Liver (tissue), 9 donors: Measurements from ENCODE around the gene MMP21. TPM values are rescaled to one million over a fixed set of nuclear protein-coding genes. Genes with fewer than 3 reads are reported as not detected.

Experiments
- DNase-seq: peaks from one replicate; pipeline ENCODE4 v3.0.0-alpha.2; 2017; ENCODE audit warnings: low spot score
- H3K27ac ChIP-seq, 2 donors: one replicate each; pipeline ENCODE4 v1.7.0; 2013; ENCODE audit warnings: inconsistent platforms in 2 of 2, low read length in 2 of 2, control low read depth in 1 of 2, low read depth in 1 of 2, mild to moderate bottlenecking in 1 of 2
- H3K27me3 ChIP-seq, 4 donors: one replicate each; pipeline versions ENCODE4 v1.6.1 to v1.7.0; 2013; ENCODE audit warnings: low read length in 3 of 4, inconsistent platforms in 1 of 4, mild to moderate bottlenecking in 1 of 4, moderate library complexity in 1 of 4; ENCODE audit not compliant: control insufficient read depth in 4 of 4, insufficient read depth in 4 of 4
- H3K36me3 ChIP-seq, 4 donors: one replicate each; pipeline versions ENCODE4 v1.6.1 to v1.7.0; 2013; ENCODE audit warnings: low read length in 3 of 4, mild to moderate bottlenecking in 3 of 4, low read depth in 1 of 4, moderate library complexity in 1 of 4; ENCODE audit not compliant: control insufficient read depth in 4 of 4, insufficient read depth in 3 of 4
- H3K4me1 ChIP-seq, 4 donors: one replicate each; pipeline versions ENCODE4 v1.6.1 to v1.7.0; 2013; ENCODE audit warnings: low read length in 3 of 4, mild to moderate bottlenecking in 3 of 4, moderate library complexity in 1 of 4; ENCODE audit not compliant: control insufficient read depth in 4 of 4, insufficient read depth in 4 of 4
- H3K4me3 ChIP-seq, 3 donors: one replicate each; pipeline versions ENCODE4 v1.6.1 to v1.7.0; 2013; ENCODE audit warnings: low read length in 3 of 3, control low read depth in 1 of 3, low read depth in 1 of 3, mild to moderate bottlenecking in 1 of 3
- H3K9ac ChIP-seq, 2 donors: one replicate each; pipeline ENCODE4 v1.7.0; 2013; ENCODE audit warnings: low read length in 2 of 2, mild to moderate bottlenecking in 2 of 2, moderate library complexity in 2 of 2, control low read depth in 1 of 2, low read depth in 1 of 2
- H3K9me3 ChIP-seq, 4 donors: one replicate each; pipeline versions ENCODE4 v1.6.1 to v1.7.0; 2013; ENCODE audit warnings: low read length in 3 of 4; ENCODE audit not compliant: control insufficient read depth in 4 of 4
- ATF3 ChIP-seq: IDR thresholded peaks from 2 replicates; pipeline ENCODE4 v1.6.1; 2016; ENCODE audit warnings: antibody characterized with exemption
- CTCF ChIP-seq: fragments of 150-350 bp; IDR thresholded peaks from 2 replicates; pipeline ENCODE4 v1.5.1; 2017; ENCODE audit warnings: improper control_type of control experiment, low read depth, low read length; ENCODE audit not compliant: missing input control
- FOXA1 ChIP-seq: IDR thresholded peaks from 2 replicates; pipeline ENCODE4 v1.6.1; 2016; ENCODE audit warnings: antibody characterized with exemption
- FOXA2 ChIP-seq: IDR thresholded peaks from 2 replicates; pipeline ENCODE4 v1.6.1; 2016; ENCODE audit warnings: antibody characterized with exemption
- GABPA ChIP-seq, 2 donors: IDR thresholded peaks in 1 of 2; conservative IDR thresholded peaks in 1 of 2; 2 replicates each; pipeline ENCODE4 v1.6.1; 2016; ENCODE audit warnings: antibody characterized with exemption in 2 of 2, mild to moderate bottlenecking in 1 of 2, moderate library complexity in 1 of 2
- HNF4A ChIP-seq, 2 donors: conservative IDR thresholded peaks; 2 replicates each; pipeline ENCODE4 v1.6.1; 2016; ENCODE audit warnings: antibody characterized with exemption in 2 of 2, mild to moderate bottlenecking in 2 of 2
- HNF4G ChIP-seq: IDR thresholded peaks from 2 replicates; pipeline ENCODE4 v1.6.1; 2016; ENCODE audit warnings: antibody characterized with exemption
- JUND ChIP-seq, 2 donors: IDR thresholded peaks; 2 replicates each; pipeline ENCODE4 v1.6.1; 2016; ENCODE audit warnings: antibody characterized with exemption in 2 of 2
- MAX ChIP-seq: IDR thresholded peaks from 2 replicates; pipeline ENCODE4 v1.6.1; 2016; ENCODE audit warnings: antibody characterized with exemption
- NR2F2 ChIP-seq: IDR thresholded peaks from 2 replicates; pipeline ENCODE4 v1.6.1; 2016; ENCODE audit warnings: antibody characterized with exemption
- RAD21 ChIP-seq, 2 donors: IDR thresholded peaks; 2 replicates each; pipeline ENCODE4 v1.6.1; 2016; ENCODE audit warnings: antibody characterized with exemption in 2 of 2, mild to moderate bottlenecking in 2 of 2
- REST ChIP-seq: IDR thresholded peaks from 2 replicates; pipeline ENCODE4 v1.6.1; 2016; ENCODE audit warnings: antibody characterized with exemption, mild to moderate bottlenecking
- RXRA ChIP-seq, 2 donors: IDR thresholded peaks; 2 replicates each; pipeline ENCODE4 v1.6.1; 2017 to 2018; ENCODE audit warnings: antibody characterized with exemption in 2 of 2, mild to moderate bottlenecking in 1 of 2
- SP1 ChIP-seq: IDR thresholded peaks from 2 replicates; pipeline ENCODE4 v1.6.1; 2018; ENCODE audit warnings: antibody characterized with exemption, mild to moderate bottlenecking
- TAF1 ChIP-seq: conservative IDR thresholded peaks from 2 replicates; pipeline ENCODE4 v1.6.1; 2016; ENCODE audit warnings: antibody characterized with exemption, mild to moderate bottlenecking
- YY1 ChIP-seq: IDR thresholded peaks from 2 replicates; pipeline ENCODE4 v1.6.1; 2016; ENCODE audit warnings: antibody characterized with exemption, mild to moderate bottlenecking
- ZBTB33 ChIP-seq: IDR thresholded peaks from 2 replicates; pipeline ENCODE4 v1.6.1; 2016; ENCODE audit warnings: antibody characterized with exemption
- WGBS: extraction: QIAGEN DNeasy Blood & Tissue Kit; methylation state at CpG from one replicate; pipeline ENCODE4 v1.1.7; 2013; 5-methylcytosine and 5-hydroxymethylcytosine counted together
- polyA plus RNA-seq, 2 donors: library from polyadenylated mRNA; stranded (reverse) in 1 of 2; unstranded in 1 of 2; fragments of 200-250 nt in 1 of 2; fragments of >200 nt in 1 of 2; fragmentation: Nextera tagmentation in 1 of 2; extraction: Ambion mirVana in 1 of 2; gene quantifications; one replicate each; pipeline versions ENCODE4 v1.2.1 to v1.2.3, GENCODE V29; 2013 to 2015
- total RNA-seq, 2 donors: library from RNA; depleted of rRNA; stranded (reverse); fragments of >200 nt; gene quantifications; one replicate each; pipeline ENCODE4 v1.2.3, GENCODE V29; 2014
- donor health status: healthy.
- donor health status: healthy.
- donor health status: healthy.
- donor health status: healthy.
- donor health status: healthy.

MMP21 gene
- total and polyA plus RNA-seq, 4 donors: 0.03 to 0.37 (median 0.17) TPM; not detected in 1

- 95% methylated on average over 8 of the region's 8 CpGs for WGBS
- Histone ChIP-seq H3K9me3 (no peaks in the 10 kb centered on the region), H3K4me3 (no peak overlapping the region), H3K36me3 (peaks cover 0 to 2% (median 0%) of the 10 kb centered on the region in 4 donors), H3K4me1 (no peaks in the 10 kb centered on the region), H3K27ac (no peak overlapping the region), H3K9ac (no peak overlapping the region), H3K27me3 (no peaks in the 10 kb centered on the region)
- TF ChIP-seq JUND (IDR thresholded peaks at IDR 0.05) (no peak), HNF4G (no peak), HNF4A (conservative IDR thresholded peaks at IDR 0.05) (no peak), NR2F2 (no peak), FOXA2 (no peak), SP1 (no peak), ZBTB33 (no peak), RXRA (IDR thresholded peaks at IDR 0.05) (no peak), ATF3 (no peak), CTCF (no peak), YY1 (no peak), RAD21 (IDR thresholded peaks at IDR 0.05) (no peak), GABPA (IDR thresholded peaks at IDR 0.05 in 1 of 2, conservative IDR thresholded peaks at IDR 0.05 in 1 of 2) (no peak), FOXA1 (no peak), MAX (no peak), TAF1 (no peak), REST (no peak)
- no peak for DNase-seq
Observed at GRCh38 chr10:125781374-125781773, 5.8 kb upstream of the MMP21 start.
